Measurements from ENCODE around the gene KRI1.
A peak's percentile ranks its signal among the peaks of the same experiment; 100 is the strongest.

The KRI1 gene

DNA sequence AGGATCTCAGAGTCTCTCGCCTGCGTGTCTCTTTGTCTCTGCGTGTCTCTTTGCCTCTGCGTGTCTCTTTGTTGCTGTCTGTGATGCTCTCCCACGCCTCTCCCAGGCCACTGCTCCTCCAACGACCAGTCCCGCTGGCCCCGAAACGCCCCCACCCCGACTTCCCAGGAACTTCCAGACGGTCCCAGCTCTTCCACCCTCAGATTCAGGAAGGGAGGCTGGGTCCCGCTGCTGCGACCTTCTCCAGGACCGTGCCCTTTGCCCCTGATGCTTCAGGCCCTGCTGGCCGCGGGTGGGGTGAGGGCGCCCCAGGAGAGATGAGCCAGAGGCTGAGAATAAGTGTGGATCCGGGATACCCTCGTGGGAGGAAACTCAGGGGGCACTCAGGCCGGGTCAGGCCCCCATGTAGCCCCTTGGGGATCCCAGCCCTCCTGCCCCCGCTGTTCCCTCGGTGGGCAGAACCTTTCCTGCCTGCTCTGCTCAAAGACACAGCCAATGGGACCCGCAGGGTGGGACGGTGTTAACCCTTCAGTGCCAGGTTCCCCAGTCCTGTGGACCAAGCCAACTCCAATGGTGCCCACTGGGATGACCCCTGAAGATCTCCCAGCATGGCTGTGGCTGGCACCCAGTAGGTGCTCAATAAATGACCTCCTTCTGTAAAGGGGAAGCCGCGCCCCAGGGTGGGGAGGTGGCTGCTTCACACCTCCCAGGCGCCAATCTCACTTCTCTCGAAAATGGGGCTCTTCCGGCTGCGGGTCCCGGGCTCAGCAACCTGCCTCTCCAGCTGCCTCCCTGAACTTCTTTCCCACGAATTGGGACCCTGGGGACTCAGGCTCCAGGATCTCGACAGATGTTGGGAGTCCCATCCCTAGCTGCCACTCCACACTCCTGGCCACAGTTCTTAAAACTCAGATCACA, 47.1 kb downstream of the KRI1 start:
- no peak for DNase-seq (ENCODE audit: low read depth in 3 of 3)

DNA sequence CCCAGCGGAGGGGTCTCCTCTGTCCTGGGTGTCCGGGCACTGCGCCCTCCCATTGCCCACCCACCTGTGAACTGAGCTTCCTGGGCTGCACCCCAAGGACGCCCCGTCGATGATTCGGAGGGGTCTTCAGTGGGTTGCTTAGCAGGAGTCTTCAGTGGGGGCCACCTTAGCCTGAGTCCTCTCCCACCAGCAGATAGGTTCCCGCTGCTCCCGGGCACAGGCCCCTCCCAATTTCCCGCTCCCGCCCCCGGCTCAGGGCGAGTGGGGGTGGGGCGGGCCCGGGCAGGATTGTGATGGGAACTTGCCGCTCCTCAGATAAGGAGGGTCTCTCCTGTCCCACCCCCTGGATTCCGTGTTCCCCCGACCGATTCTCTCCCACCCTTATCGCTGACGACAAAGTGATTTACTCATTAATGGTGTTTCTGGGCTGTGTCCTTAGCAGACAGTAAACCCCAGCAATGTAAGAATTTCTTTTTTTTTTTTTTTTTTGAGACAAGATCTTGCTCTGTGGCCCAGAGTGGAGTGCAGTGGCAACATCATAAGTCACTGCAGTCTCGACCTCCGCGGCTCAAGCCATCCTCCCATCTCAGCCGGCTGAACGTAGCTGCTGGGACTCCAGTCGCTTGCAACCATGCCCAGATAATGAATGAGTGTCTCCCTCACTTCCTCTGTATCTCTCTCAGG, 47.9 kb downstream of the KRI1 start:
- DNase-seq (ENCODE audit: low read depth in 3 of 3): no peak

DNA sequence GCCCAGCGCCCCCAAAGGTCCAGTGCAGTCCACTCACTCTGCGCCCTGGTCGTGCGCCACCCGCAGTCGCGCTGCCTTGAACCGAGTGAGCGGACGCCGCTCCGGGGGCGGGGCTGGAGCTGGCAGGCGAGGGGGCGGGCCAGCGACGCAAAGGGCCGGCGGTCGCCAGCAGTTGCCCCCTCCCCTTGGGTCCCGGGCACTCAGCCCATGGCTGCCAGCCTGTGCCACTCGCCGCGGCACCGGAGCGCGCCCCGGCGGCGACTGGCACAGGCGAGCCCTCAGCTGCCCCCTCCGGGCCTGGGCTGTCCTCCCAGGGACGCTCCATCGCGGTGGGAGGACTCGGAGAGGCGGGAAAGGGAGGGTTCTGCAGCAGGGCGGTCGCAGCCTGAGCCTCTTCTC, 48.5 kb downstream of the KRI1 start, which contains the start of gene S1PR5:
TSS of gene S1PR5 (minus strand) at position 87 of the 399 bp plus-strand sequence. CDS start 2,436 bp downstream, outside the sequence.
- DNase-seq (ENCODE audit: low read depth in 3 of 3): no peak

DNA sequence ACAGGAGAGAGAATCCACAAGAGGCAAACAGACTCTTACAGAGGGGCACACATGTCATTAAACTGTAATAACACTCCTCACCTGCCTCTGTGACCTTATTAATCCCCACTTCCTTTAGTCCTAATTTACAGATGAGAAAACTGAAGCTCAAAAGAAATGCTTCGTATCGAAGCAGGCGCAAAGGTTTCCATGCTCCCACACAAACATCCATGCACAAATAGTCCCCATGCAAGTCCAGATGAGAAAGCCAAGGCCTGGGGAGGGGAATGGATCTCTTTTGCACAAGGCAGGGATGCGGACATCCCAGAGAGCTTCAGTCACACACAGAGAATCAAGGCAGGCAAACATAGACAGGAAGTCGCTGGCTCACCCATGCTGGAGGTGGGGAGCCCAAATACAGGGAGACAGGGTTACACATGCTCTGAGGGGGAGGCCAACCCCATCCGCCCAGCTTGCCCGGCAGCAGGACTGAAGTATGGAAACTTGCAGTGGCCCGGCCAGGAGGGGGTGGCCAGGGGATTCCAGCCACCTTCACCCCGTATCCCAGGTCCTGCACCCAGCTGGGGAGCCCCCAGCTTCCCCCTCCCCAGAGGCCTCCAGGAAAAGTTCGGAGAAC, 49.0 kb downstream of the KRI1 start:
- DNase-seq (ENCODE audit: low read depth in 3 of 3): no peak

DNA sequence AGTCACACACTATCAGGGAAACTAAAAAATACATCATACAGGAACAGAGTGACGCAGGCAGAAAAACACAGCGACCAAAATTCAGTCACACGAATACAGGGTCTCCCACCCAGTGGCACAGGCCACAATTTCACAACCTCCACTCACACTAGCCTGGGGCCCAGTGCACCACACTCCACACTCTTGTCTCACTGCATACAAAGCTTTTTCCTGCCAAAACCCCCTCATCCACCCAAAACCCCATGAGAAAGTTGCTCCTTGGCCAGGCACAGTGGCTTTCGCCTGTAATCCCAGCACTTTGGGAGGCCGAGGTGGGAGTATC, 49.8 kb downstream of the KRI1 start:
- DNase-seq (ENCODE audit: low read depth in 3 of 3): no peak

DNA sequence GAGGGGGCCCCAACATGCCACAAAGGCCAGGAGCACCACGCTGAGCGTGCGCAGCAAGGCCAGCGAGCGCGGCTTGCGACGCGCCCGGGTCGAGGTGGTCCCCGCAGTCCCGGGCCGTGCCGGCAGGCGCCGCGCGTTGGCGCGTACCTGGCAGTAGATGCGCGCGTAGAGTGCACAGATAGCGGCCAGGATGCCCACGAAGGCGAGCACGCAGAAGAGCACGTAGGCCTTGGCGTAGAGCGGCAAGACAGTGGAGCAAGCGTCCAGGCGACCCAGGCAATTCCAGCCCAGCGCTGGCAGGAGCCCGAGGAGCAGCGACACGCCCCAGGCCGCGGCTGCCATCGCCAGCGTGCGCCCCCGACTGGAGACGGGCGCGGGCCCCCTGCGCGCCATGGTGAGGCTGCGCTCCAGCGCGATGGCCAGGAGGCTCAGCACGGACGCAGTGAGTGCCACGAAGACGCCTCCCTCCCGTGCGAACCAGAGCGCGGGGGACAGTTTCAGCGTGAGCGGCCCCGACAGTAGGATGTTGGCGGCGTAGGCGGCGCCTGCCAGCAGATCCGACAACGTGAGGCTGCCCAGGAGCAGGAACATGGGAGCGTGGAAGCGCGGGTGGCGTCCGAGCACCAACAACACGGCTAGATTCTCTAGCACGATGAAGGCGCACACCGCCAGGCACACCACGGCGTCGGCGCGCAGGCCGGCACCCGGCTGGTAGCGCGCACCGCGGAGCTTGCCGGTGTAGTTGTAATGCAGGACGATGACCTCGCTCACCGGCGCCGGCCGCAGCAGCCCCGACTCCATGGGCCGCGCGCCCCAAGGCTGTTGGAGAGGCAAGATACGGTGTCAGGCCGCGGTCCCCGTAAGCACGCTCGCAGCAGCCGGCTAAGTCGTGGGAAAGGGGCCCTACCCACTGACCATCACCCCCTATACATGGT, 51.3 kb downstream of the KRI1 start:
- DNase-seq (ENCODE audit: low read depth in 3 of 3): no peak

DNA sequence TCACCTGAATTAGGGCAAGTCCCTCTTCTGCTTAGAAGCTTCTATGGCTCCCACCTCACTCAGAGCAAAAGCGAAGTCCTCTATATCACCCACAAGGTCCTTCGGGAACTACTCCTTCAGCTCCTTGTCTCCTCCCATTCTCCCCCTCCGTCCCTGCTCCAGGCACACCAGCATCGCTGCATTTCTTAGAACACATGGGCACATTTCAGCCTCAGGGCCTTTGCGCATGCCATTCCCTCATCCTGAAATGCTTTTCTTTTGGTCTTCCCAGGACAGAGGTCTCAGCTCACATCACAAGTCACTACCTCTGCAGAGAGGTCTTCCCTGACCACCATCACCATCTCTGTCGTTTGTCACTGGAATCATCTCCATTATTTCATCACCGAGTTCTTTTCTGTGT, 52.6 kb downstream of the KRI1 start:
- no peak for DNase-seq (ENCODE audit: low read depth in 3 of 3)

DNA sequence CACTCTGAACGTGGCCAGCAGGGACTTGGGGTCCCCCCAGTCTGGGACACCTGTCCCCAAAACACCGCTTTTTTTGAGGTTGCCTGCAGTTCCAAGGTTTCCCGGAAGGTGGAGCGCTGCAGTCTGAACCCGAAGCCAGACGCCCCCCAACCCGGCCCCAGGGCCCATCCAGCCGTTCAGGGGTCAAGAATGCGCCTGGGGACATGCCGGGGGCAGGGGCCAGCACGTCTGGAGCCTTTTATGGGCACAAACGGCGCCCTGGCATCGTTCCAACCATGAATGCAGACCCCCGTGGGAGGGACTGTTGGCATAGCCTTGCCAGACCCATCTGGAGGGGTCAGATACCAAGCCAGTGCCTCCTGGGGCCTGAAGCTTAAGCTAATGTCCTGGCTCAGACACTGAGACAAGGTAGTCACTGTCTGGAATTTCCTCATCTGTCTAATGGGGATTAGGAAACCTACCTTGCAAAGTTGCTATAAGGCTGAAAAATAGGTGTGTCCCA, 55.5 kb downstream of the KRI1 start:
- DNase-seq (ENCODE audit: low read depth in 3 of 3): peak; percentile 32 to 38 (median 37)

DNA sequence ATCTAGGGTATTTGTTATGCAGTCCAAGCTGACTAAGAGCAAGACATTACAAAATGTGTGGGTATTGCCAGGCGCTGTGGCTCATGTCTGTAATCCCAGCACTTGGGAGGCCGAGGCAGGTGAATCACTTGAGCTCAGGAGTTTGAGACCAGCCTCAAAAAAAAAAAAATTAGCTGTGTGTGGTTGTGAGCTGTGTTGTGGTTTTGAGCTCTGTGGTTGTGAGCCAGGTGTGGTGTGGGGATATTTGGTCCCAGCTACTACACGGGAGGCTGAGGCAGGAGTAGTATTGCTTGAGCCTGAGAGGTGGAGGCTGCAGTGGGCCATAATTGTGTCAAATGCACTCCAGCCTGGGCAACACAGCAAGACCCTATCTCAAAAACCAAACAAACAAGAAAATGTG, 57.1 kb downstream of the KRI1 start:
- no peak for DNase-seq (ENCODE audit: low read depth in 3 of 3)

DNA sequence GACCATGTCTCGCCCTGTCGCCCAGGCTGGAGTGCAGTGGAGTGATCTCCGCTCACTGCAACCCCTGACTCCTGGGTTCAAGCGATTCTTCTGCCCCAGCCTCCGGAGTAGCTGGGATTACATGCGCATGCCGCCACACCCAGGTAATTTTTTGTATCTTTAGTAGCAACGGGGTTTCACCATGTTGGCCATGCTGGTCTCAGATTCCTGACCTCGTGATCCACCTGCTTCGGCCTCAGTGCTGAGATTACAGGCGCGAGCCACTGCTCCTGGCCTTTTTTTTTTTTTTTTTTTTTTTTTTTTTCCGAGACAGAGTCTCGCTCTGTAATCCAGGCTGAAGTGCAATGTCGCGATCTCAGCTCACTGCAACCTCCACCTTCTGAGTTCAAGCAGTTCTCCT, 57.8 kb downstream of the KRI1 start:
- DNase-seq (ENCODE audit: low read depth in 3 of 3): no peak

DNA sequence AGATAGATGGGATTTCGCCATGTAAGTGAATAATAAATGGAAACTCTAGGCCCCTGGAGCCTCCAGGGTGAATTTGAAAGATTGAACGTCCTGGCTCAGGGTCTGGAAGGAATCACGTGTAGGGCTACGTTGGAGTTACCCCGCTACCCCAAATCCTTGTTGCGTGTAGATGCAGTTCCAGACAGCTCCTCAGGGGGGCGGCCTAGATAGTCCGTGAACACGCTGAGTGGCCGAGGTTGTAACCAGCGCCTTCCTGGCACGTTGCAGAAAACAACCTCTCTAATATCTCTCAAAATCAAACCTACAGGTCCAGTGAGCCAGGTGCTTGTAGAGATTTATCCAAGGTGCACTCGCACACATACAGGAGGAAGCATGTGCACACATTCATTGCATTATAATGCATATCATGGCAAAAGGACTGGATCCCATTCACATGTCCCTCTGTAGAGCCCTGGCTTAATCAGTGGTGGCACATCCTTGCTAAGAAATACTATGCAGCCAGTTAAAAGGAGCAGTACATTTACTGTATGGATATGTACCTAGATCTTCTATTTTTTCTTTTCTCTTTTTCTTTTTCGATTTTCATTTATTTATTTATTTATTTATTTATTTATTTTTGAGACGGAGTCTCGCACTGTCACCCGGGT, 60.1 kb downstream of the KRI1 start:
- peak; percentile 65 to 74 (median 66) for DNase-seq (ENCODE audit: low read depth in 3 of 3)

All from stimulated activated CD4-positive, alpha-beta T cell treated with anti-CD3 and anti-CD28 coated beads, TNF-alpha, amount 100 ng/mL, for 4 hours (primary cell).